ENCODE data around the gene LRRC52. TPM values are rescaled to one million over a fixed set of nuclear protein-coding genes. Genes with fewer than 3 reads are reported as not detected.

The LRRC52 gene, protein sequence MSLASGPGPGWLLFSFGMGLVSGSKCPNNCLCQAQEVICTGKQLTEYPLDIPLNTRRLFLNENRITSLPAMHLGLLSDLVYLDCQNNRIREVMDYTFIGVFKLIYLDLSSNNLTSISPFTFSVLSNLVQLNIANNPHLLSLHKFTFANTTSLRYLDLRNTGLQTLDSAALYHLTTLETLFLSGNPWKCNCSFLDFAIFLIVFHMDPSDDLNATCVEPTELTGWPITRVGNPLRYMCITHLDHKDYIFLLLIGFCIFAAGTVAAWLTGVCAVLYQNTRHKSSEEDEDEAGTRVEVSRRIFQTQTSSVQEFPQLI
- not detected for polyA plus RNA-seq (2012; ENCODE audit: low read depth, missing spikeins)

DNA sequence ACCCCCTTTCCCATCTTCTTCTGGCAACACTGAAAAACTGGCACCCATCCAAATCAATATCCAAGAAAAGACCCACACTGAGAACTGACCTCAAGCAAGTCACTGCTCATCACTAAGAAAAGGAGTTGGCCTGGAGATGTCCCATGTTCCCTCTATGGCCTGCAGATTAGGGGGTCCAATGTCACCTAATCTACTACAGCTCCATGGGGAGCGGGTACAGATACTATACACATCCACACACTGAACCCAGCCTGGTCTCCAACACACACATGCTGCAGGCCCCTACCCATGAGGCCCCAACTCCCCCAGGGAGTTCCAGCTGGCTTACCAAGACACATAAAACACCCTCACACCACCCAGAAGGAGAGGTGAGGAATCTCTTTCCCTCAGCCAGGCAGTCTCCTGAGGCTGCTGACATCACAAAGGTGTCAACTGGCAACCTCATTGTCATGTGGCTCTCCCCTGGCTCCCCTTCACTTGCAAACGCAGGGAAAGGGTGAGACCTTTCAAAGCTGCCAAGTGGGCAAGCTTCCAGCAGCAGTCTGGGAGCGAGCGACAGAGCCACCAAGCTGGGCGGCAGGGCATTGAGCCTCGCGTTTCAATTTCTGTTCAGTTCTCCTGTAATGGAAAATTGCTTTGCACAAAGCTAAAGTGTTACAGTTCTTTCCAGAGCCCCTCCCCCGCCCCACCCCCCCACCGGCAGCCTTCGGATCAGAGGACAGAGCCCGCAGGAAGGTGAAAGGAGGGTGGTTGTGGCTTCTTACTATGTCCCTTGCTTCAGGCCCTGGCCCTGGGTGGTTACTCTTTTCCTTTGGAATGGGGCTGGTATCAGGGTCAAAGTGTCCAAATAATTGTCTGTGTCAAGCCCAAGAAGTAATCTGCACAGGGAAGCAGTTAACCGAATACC lies at the start of gene LRRC52:
Gene LRRC52, plus strand, starts transcription at position 469 of the 907 bp plus-strand sequence. Its CDS starts 297 bp downstream, at position 766.
- no peak for TF ChIP-seq TAF1 (IDR thresholded peaks at IDR 0.05; ENCODE audit: low read depth, low read length)
- no peak for TF ChIP-seq POLR2A (IDR thresholded peaks at IDR 0.05; ENCODE audit: low read depth, low read length)
- TF ChIP-seq SPI1 (IDR thresholded peaks at IDR 0.05; ENCODE audit: low read depth, low read length): no peak
- TF ChIP-seq PAX5 (IDR thresholded peaks at IDR 0.05; ENCODE audit: insufficient read depth, low read length, severe bottlenecking): no peak
- TF ChIP-seq POLR2AphosphoS5 (IDR thresholded peaks at IDR 0.05; ENCODE audit: low read depth, low read length): no peak
- TF ChIP-seq POU2F2 (IDR thresholded peaks at IDR 0.05; ENCODE audit: low read depth, low read length): no peak
- FAIRE-seq (no peak), DNase-seq (ENCODE audit: insufficient read length, low spot score) (no peak)

DNA sequence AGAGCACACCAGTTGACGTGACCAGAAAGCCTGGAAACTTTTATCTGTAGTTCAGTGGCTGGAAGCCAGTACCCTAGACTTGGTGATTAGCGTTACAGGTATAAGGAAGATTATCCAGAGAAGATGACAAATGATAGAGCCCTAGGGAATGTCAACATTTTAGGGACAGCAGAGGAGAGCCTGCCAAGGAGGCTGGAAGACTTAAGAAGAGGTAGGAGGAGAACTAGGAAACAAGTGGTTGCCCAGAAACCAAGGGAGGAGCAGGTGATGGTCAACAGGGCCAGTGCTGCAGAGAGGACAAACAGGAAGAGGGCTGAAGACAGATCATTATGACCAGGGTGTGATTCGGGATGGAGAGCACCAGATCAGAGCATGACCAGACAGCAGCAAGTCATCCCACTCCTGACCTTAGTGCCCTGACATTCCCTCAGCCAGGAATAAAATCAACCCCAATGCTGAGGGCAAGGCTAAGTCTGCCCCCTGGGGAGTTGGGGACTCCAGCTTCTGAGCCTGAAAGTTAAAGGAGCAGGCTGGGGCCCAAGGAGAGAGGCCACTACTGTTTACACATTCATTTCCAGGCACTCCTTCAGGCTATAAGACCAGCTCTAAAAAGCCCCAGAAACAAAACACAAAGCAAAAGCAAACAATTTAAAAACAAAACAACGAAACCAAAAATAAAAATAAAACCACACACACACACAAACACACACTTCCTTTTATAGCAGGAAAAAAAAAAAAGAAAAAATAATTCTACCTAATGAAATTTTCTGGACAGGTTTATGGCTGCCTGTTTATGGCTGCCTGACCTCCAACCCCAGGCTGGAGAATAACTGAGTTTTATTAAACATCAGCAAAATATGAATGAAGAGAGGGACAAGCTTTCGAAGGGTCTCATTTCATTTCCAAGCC lies 48.6 kb upstream of the LRRC52 start:
- TF ChIP-seq SPI1 (IDR thresholded peaks at IDR 0.05; ENCODE audit: low read depth, low read length) (no peak), PAX5 (IDR thresholded peaks at IDR 0.05; ENCODE audit: insufficient read depth, low read length, severe bottlenecking) (no peak), POLR2A (IDR thresholded peaks at IDR 0.05; ENCODE audit: low read depth, low read length) (no peak), POLR2AphosphoS5 (IDR thresholded peaks at IDR 0.05; ENCODE audit: low read depth, low read length) (no peak), POU2F2 (IDR thresholded peaks at IDR 0.05; ENCODE audit: low read depth, low read length) (no peak), TAF1 (IDR thresholded peaks at IDR 0.05; ENCODE audit: low read depth, low read length) (no peak)
- FAIRE-seq: no peak
- DNase-seq (ENCODE audit: insufficient read length, low spot score): no peak

DNA sequence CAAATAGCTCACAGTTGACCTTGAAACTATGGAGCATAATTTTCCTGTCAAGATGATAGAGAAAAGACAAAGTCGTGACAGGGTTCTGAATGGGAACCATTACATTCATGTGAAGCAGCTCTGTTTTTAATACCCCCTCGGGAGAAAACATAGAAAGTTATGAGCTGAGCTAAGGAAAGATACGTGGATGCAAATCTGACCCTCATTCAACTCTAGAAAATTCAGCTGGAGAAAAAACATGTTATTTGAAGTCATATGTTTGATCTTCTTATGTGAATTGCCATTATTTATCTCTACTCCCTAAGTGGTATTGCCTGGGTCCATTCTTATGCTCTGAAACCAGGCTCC lies 48.0 kb upstream of the LRRC52 start:
- no peak for FAIRE-seq
- TF ChIP-seq SPI1 (IDR thresholded peaks at IDR 0.05; ENCODE audit: low read depth, low read length): no peak
- no peak for TF ChIP-seq POU2F2 (IDR thresholded peaks at IDR 0.05; ENCODE audit: low read depth, low read length)
- no peak for DNase-seq (ENCODE audit: insufficient read length, low spot score)

DNA sequence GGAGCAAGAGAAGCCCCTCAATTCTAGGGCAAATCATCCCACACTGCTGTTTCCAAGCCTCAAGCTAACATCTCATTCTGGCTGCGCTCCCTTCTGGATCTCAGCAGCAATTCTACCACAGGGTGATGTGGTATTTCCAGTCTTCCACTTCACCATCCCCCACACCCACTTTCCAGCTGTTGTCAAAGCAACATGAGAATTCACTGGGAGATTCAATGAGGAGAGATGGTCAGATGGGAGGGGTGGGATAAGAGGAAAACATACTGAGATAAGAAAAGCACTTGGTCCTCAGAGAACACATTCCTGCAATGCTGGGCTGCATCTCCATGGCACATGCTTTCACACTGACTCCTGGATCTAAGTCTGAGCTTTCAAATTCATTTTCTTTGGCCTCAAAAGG lies 47.3 kb upstream of the LRRC52 start:
- TF ChIP-seq SPI1 (IDR thresholded peaks at IDR 0.05; ENCODE audit: low read depth, low read length): no peak
- no peak for TF ChIP-seq POLR2AphosphoS5 (IDR thresholded peaks at IDR 0.05; ENCODE audit: low read depth, low read length)
- TF ChIP-seq POU2F2 (IDR thresholded peaks at IDR 0.05; ENCODE audit: low read depth, low read length): no peak
- no peak for TF ChIP-seq POLR2A (IDR thresholded peaks at IDR 0.05; ENCODE audit: low read depth, low read length)
- no peak for TF ChIP-seq PAX5 (IDR thresholded peaks at IDR 0.05; ENCODE audit: insufficient read depth, low read length, severe bottlenecking)
- TF ChIP-seq TAF1 (IDR thresholded peaks at IDR 0.05; ENCODE audit: low read depth, low read length): no peak
- FAIRE-seq: no peak
- DNase-seq (ENCODE audit: insufficient read length, low spot score): no peak

DNA sequence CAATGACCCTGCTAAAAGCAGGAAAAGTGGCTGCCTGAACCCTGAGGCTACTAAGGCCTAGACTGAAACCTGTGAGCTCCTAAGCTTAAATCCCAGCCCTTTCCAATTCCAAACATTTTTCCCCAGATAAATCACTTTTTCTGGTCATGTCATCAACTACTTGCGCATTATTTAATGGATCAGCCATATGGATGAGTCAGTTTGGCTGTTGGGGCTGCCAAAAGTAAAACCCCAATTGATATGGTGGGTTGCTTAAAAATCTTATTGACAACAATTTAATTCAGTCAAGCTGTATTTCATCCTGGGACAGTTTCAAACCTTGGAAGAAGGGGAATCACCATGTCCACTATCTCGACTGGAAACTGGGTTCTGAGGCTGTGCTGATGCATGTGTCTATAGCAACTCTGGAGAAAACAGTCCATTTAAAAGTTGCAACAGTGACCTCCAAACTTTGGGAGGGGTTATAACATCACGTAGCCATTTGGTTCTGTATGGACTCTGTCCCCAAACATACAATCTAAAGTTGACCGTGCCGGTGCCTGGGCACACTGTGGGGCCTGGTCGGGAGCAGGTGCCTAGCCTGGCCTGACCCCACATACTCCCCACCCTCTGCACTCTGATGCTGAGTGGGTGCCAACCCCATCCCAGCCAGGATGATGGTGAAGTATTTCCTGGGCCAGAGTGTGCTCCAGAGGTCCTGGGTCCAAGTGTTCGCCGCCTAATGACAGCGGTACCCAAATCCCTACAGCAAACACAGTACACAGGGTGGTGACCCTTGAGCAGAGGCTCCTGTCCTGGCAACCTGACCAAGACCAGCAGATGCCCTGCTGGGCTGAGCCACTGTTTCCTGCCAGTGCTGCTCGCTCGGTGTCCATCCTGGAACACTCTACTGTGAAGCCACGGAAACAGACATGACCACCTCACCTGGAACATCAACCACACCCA lies 46.5 kb upstream of the LRRC52 start:
- TF ChIP-seq POU2F2 (IDR thresholded peaks at IDR 0.05; ENCODE audit: low read depth, low read length): no peak
- no peak for TF ChIP-seq TAF1 (IDR thresholded peaks at IDR 0.05; ENCODE audit: low read depth, low read length)
- no peak for TF ChIP-seq SPI1 (IDR thresholded peaks at IDR 0.05; ENCODE audit: low read depth, low read length)
- TF ChIP-seq POLR2AphosphoS5 (IDR thresholded peaks at IDR 0.05; ENCODE audit: low read depth, low read length): no peak
- no peak for TF ChIP-seq POLR2A (IDR thresholded peaks at IDR 0.05; ENCODE audit: low read depth, low read length)
- TF ChIP-seq PAX5 (IDR thresholded peaks at IDR 0.05; ENCODE audit: insufficient read depth, low read length, severe bottlenecking): no peak
- no peak for FAIRE-seq
- DNase-seq (ENCODE audit: insufficient read length, low spot score): no peak

DNA sequence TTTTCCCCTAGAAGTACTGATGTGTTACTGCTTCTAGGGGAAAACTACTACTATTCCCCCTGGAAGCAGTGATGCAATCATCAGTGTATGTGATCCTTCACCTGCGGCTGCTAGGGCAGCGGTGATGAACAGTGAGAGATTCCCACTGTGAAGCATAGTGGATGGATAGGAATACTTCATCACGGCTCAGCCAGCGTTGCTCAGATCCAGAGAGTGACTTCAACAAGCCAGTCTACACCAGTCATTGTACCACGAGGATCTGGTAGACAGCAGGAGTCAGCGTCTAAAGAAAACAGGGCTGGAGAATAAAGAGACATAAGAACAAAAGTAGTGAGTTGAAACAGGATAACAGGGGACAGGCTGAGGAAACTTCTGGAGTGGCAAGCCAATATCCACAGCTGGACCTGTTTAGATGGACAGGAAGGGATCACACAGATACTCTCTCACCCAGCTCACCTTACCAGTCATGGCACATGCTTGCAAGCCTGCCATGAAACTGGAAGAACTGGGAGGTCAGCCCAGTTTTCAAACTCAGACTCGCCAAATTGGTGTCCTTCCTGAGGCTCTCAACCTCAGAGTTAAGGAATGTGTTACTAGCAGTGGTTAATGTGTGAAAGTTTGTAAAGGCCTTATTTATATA lies 42.4 kb upstream of the LRRC52 start:
- TF ChIP-seq POLR2AphosphoS5 (IDR thresholded peaks at IDR 0.05; ENCODE audit: low read depth, low read length): no peak
- no peak for TF ChIP-seq POLR2A (IDR thresholded peaks at IDR 0.05; ENCODE audit: low read depth, low read length)
- TF ChIP-seq SPI1 (IDR thresholded peaks at IDR 0.05; ENCODE audit: low read depth, low read length): no peak
- no peak for TF ChIP-seq PAX5 (IDR thresholded peaks at IDR 0.05; ENCODE audit: insufficient read depth, low read length, severe bottlenecking)
- no peak for TF ChIP-seq TAF1 (IDR thresholded peaks at IDR 0.05; ENCODE audit: low read depth, low read length)
- TF ChIP-seq POU2F2 (IDR thresholded peaks at IDR 0.05; ENCODE audit: low read depth, low read length): no peak
- DNase-seq (ENCODE audit: insufficient read length, low spot score) (no peak), FAIRE-seq (no peak)

DNA sequence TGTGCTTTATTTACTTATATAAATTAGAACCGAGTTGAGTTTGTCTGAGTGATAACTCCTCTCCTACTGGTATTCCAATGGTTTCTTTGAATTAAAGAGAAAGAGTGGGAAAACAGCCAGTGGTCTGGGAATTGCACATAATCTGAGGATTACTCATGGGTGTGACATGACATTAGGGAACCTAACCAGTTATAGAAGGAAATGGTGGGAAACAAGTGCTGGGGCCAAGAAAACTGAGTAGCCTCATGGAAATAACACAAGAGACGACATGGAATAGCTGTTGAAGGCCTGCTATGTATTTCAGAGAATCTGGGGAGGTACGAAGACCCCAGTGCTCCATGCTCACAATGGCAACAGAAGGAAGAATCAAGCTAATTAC lies 41.8 kb upstream of the LRRC52 start:
- TF ChIP-seq POLR2AphosphoS5 (IDR thresholded peaks at IDR 0.05; ENCODE audit: low read depth, low read length): no peak
- TF ChIP-seq PAX5 (IDR thresholded peaks at IDR 0.05; ENCODE audit: insufficient read depth, low read length, severe bottlenecking): no peak
- no peak for TF ChIP-seq POU2F2 (IDR thresholded peaks at IDR 0.05; ENCODE audit: low read depth, low read length)
- no peak for TF ChIP-seq TAF1 (IDR thresholded peaks at IDR 0.05; ENCODE audit: low read depth, low read length)
- no peak for DNase-seq (ENCODE audit: insufficient read length, low spot score)
- no peak for FAIRE-seq

DNA sequence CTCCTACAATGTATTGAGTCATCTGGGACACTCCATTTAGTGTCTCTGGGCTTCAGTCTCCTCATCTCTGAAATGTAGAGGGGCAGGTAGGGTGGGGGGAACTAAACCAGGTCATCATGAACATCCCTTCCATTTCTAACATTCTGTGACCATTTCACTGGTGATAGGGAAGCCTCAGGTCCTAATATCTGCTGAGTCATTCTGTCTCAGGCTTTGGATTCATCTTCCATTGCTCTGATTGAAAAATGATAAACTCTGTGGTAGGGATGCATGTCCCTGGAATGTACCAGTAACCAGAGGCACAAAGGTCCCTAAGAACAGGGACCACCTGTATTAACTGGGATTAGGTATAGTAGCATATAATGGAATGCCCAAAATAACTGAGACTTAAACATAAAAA lies 36.2 kb upstream of the LRRC52 start:
- DNase-seq (ENCODE audit: insufficient read length, low spot score) (no peak), FAIRE-seq (no peak)
- no peak for TF ChIP-seq POLR2A (IDR thresholded peaks at IDR 0.05; ENCODE audit: low read depth, low read length)
- no peak for TF ChIP-seq POU2F2 (IDR thresholded peaks at IDR 0.05; ENCODE audit: low read depth, low read length)
- TF ChIP-seq POLR2AphosphoS5 (IDR thresholded peaks at IDR 0.05; ENCODE audit: low read depth, low read length): no peak
- TF ChIP-seq PAX5 (IDR thresholded peaks at IDR 0.05; ENCODE audit: insufficient read depth, low read length, severe bottlenecking): no peak
- no peak for TF ChIP-seq SPI1 (IDR thresholded peaks at IDR 0.05; ENCODE audit: low read depth, low read length)
- TF ChIP-seq TAF1 (IDR thresholded peaks at IDR 0.05; ENCODE audit: low read depth, low read length): no peak

Data from GM12891 (cell line).